IPS-11a (cell line): Measurements from ENCODE around the gene POLDIP3.
"Not testable (repeated sequence)": the region's sequence is repeated elsewhere in the genome, so short reads cannot be mapped to it uniquely, and the experiment has no call there.

ENCODE experiments used
- H3K4me3 ChIP-seq: one replicate; pipeline ENCODE4 v1.5.1; 2013; ENCODE audit warnings: low read depth, low read length, control low read depth

Gene POLDIP3

GRCh38 chr22:42587588-42588175 lies 27.0 kb downstream of the POLDIP3 start:
- no peak overlapping the region for H3K4me3 ChIP-seq

- H3K4me3 ChIP-seq = no peak overlapping the region
Observed at GRCh38 chr22:42586381-42586780, 28.3 kb downstream of the POLDIP3 start.

- no peak overlapping the region for H3K4me3 ChIP-seq
Observed at GRCh38 chr22:42585096-42585495, 29.6 kb downstream of the POLDIP3 start.

- no peak overlapping the region for H3K4me3 ChIP-seq
Observed at GRCh38 chr22:42584364-42584940, 30.2 kb downstream of the POLDIP3 start.

DNA sequence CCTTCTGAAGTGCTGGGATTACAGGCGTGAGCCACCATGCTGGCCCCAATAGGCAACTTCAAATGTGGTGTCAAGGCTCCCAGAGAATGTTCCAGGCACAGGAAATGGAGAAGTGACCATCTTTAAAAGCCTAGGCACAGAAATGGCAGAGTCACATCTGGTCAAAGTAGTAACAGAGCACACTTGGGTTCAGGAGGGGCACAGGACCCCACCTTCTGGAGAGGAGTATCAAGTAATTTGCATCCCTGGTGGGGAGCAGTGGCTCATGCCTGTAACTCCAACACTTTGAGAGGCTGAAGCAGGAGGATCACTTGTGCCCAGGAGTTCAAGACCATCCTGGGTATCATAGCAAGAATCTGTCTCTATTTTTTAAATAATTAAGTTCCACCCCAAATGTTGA lies 31.7 kb downstream of the POLDIP3 start:
- H3K4me3 ChIP-seq = no peak overlapping the region

DNA sequence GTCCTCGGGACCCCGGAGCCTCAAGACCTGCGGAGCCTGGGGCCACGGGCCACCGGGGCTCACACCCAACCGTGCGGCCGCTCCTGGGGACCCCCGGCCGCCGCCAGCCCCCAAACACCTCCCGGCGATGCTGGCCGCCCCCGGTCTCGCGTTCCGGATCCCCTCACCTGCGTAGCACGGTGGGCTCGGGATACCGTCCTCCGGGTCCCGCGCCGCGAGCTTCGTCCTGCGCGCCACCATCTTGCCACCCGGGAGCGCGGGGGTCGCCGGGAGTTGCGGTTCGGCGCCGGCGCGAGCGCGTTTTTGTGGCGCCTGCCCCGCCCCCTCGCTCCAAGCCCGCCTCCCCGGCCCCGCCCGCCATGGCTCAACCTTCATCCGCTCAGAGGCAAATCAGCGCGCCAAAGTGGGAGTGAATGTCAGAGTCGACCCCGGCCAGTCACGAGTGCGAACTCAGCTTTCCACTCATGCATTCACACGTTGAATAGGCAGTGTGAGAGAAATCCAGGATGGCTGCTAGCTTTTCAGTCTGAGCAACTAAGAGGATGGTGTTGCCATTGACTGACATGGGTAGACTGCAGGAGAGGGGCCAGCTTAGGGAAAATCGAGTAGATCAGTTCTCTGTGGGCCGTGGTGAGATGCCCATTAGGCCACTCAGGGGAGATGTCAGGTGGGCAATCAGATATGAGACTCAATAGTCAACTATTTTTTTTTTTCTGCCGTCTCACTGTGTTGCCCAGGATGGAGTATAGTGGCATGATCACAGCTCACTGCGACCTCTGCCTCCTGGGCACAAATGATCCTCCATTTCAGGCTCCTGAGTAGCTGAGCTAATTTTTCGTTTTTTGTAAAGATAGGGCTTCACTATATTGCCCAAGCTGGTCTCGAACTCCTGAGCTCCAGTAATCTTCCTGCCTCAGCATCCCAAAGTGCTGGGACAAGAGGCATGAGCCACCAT lies 32.6 kb downstream of the POLDIP3 start:
- peak overlapping the region; percentile 72 for H3K4me3 ChIP-seq

DNA sequence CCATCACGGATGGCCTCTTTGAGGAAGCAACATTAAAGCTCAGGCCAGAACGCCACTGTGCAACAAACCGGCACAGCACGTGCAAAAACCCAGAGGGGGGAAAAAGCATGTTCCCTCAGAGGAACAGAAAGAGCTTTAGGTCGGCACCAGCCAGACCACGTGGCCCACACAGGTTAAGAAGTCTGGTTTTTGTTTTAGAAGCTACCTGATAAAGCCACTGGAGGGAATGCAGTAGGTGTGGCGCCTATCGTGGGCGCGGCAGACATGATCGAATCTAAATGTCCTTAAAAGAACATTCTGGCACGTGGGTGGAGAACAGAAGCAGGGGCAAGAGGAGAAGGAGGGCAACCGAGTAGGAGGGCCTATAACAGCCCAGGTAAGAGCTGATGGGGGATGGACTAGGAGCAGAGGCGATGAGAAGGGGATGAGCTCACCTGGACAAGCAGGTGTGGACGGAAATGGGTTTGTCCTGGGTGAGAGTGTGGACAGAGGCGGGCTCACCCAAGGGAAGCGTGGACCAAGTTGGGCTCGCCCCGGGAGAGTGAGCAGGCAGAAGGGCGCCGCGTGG lies 33.4 kb downstream of the POLDIP3 start:
- peak overlapping the region; percentile 72 for H3K4me3 ChIP-seq

- H3K4me3 ChIP-seq = not testable (repeated sequence)
Observed at GRCh38 chr22:42580040-42580439, 34.6 kb downstream of the POLDIP3 start.

- H3K4me3 ChIP-seq = no peak overlapping the region
Observed at GRCh38 chr22:42577623-42578240, 37.0 kb downstream of the POLDIP3 start.

DNA sequence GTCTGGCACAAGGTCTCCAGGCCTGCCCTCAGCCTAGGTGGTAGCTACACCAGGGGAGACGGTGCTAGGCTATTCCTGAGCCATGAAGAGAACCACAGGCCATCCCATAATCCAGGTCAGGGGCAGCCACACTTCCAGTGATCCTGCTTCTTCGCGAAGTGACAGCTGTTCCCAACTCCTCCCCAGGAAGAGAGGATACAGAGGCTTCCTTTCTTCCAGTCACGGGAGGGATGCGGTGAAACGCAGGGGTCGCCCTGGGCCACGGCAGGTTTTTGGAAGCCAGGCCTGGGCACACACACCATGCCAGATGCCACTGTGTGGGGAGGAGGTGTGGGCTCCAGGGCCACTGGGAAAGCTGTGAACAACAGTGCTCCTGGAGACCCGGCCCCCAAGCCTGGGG lies 37.5 kb downstream of the POLDIP3 start:
- H3K4me3 ChIP-seq = not testable (repeated sequence)

DNA sequence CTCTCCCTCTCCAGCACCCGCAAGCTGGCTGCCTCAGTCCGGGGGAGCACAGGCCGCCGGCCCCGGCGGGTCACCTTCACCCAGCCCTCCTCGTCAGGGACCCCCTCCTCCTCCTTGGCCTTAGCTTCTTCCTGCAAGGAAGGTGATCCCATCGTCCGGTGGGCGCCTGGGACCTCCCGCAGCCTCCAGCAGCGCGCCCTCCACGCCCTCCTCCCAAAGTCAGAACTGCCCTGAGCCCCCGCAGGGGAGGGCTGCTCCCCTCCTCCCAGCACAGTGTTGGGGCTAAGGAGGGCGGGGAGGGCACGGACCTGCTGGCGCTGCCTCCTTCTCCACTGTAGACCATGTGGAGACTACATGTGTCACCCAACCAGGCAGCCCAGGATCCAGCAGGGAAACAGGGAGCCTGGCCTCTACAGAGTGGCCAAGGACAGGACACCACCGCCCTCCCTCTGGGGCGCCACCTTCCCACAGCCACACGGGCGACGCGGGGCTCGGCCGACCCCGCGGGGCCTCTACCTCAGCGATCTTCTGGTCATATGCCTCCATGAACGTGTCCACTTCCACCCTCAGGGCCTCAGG lies 38.6 kb downstream of the POLDIP3 start:
- H3K4me3 ChIP-seq = not testable (repeated sequence)

DNA sequence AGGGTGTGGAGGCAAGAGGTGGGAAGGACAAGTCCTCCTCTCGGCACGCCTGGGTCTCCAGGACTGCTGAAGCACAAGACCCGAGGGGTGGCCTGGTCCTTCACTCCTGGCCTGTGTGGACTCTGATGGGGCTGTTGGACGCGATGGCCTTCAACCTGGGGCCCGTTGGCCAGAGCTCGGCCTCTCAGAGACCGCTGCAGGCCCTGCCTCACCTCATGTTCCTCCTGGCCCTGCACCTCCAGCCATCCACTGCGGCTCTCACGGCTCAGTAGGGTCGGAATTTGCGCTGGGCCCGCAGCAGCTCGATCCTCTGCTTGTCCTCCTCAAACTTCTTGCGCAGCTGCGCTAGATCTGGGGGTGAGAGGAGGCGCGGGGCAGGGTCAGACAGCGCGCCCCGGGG lies 40.2 kb downstream of the POLDIP3 start:
- H3K4me3 ChIP-seq = not testable (repeated sequence)

DNA sequence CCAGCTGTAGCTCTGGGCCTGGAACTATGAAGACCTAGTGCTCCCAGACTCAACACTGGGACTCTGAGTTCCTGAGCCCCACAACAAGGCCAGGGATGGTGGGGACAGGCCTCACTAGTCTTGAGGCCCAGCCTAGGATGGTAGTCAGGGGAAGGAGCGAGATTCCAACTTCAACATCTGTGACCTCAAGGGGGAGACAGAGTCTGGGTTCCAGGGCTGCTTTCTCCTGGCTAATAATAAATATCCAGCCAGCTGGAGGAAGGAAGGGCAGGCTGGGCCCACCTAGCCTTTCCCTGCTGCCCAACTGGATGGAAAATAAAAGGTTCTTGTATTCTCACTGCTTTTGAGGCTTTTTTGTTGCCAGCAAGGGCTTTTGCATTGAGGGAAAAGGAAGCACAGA lies 40.6 kb downstream of the POLDIP3 start:
- H3K4me3 ChIP-seq = not testable (repeated sequence)

GRCh38 chr22:42571068-42571467 lies 43.6 kb downstream of the POLDIP3 start:
- not testable (repeated sequence) for H3K4me3 ChIP-seq

GRCh38 chr22:42570580-42570979 lies 44.1 kb downstream of the POLDIP3 start:
- H3K4me3 ChIP-seq = not testable (repeated sequence)

GRCh38 chr22:42567950-42568349 lies 46.7 kb downstream of the POLDIP3 start:
- not testable (repeated sequence) for H3K4me3 ChIP-seq

- no peak overlapping the region for H3K4me3 ChIP-seq
Observed at GRCh38 chr22:42565956-42566355, 48.7 kb downstream of the POLDIP3 start.

DNA sequence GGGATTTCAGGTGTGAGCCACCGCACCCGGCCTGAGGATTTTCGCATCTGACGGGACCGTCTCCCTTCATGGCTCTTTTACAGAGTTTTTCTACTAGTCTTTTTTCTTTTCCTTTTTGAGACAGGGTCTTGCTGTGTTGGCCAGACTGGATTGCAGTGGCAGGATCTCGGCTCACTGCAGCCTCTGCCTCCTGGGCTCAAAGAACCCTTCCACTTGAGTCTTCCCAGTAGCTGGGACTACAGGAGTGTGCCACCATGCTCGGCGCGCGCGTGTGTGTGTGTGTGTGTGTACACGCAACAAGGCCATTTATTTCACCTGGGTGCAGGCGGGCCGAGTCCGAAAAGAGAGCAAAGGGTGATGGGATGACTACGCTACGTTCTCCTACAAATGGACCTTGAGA lies 50.0 kb downstream of the POLDIP3 start:
- no peak overlapping the region for H3K4me3 ChIP-seq

- not testable (repeated sequence) for H3K4me3 ChIP-seq
Observed at GRCh38 chr22:42563943-42564342, 50.7 kb downstream of the POLDIP3 start.

DNA sequence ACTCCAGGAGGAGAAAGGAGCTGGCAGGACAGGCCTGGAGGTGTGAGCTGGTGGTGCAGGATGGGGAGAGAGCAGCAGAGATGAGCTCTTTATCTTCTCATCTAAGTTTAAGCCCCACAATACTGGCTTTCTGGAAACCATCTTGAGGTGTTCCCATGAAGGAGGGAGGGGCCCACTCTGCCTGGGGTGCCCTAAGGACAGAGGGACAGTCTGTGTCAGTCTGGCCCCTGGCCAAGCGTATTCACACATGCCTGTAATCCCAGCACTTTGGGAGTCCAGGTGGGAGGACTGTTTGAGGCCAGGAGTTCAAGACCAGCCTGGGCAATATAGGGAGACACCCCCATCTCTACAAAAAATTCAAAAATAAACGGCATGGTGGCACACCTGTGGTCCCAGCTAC lies 52.0 kb downstream of the POLDIP3 start:
- H3K4me3 ChIP-seq = no peak overlapping the region

GRCh38 chr22:42562279-42562678 lies 52.4 kb downstream of the POLDIP3 start:
- no peak overlapping the region for H3K4me3 ChIP-seq
